IMR-90 (cell line): ENCODE results near the gene ANKRD55.

ENCODE experiments used
- BHLHE40 ChIP-seq: fragments of 150-350 bp; IDR thresholded peaks from 2 replicates; pipeline ENCODE4 v1.6.1; 2016; ENCODE audit warnings: mild to moderate bottlenecking, low read depth, low read length
- CEBPB ChIP-seq: IDR thresholded peaks from 2 replicates; pipeline ENCODE4 v1.6.1; 2012; ENCODE audit warnings: low read depth, low read length, improper control_type of control experiment
- MAZ ChIP-seq: IDR thresholded peaks from 2 replicates; pipeline ENCODE4 v1.6.1; 2012; ENCODE audit warnings: low read depth, mild to moderate bottlenecking, low read length, improper control_type of control experiment, moderate library complexity, borderline replicate concordance
- NFE2L2 ChIP-seq: fragments of 150-350 bp; IDR thresholded peaks from 2 replicates; pipeline ENCODE4 v1.6.1; 2016; ENCODE audit warnings: low read depth, mild to moderate bottlenecking, low read length
- POLR2A ChIP-seq: IDR thresholded peaks from 2 replicates; pipeline ENCODE4 v1.6.1; 2012; ENCODE audit warnings: mild to moderate bottlenecking, low read depth, low read length
- RAD21 ChIP-seq: IDR thresholded peaks from 2 replicates; pipeline ENCODE4 v1.6.1; 2012; ENCODE audit warnings: low read length, improper control_type of control experiment
- RFX5 ChIP-seq: IDR thresholded peaks from 2 replicates; pipeline ENCODE4 v1.8.0; 2012; ENCODE audit warnings: low read depth, mild to moderate bottlenecking, low read length, moderate library complexity
- TF ChIP-seq, protein P1 (sequence below): fragments of 150-350 bp; IDR thresholded peaks from 2 replicates; pipeline ENCODE4 v1.6.1; 2017; ENCODE audit warnings: mild to moderate bottlenecking, antibody characterized with exemption, low read length, low read depth
- TF ChIP-seq, protein P2 (sequence below): conservative IDR thresholded peaks from 2 replicates; pipeline ENCODE4 v1.5.1; 2012; ENCODE audit warnings: mild to moderate bottlenecking, low read depth, low read length, improper control_type of control experiment

DNA sequence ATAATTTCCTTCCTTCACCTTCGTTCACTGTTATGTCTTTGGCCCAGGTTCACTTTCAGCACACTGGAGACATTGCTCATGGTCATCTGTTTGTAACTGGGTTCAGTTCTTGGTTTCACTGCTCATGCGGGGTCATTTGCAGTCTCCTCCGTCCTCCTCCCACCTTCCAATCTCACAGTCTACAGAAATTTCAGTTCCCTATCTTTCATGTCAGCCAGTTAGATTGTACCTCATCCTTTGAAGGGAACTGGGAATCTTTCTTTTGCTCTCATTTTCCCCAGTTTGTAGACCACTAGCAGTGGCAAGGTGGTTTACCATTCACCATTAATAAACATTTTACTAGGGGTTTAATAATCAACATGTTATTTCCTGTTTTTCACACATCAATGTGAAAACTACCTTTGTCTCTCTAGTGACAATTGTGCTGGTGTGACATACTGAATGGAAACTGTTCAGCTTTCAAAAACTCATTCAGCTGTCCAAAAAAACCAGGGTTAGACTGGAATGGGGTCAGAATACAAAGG is 137.5 kb downstream of the ANKRD55 start:
- TF ChIP-seq, protein P1, sequence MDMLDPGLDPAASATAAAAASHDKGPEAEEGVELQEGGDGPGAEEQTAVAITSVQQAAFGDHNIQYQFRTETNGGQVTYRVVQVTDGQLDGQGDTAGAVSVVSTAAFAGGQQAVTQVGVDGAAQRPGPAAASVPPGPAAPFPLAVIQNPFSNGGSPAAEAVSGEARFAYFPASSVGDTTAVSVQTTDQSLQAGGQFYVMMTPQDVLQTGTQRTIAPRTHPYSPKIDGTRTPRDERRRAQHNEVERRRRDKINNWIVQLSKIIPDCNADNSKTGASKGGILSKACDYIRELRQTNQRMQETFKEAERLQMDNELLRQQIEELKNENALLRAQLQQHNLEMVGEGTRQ: no peak
- TF ChIP-seq MAZ (no peak), RAD21 (no peak), CEBPB (no peak), BHLHE40 (no peak), NFE2L2 (no peak), POLR2A (no peak), RFX5 (no peak)
- TF ChIP-seq, protein P2, sequence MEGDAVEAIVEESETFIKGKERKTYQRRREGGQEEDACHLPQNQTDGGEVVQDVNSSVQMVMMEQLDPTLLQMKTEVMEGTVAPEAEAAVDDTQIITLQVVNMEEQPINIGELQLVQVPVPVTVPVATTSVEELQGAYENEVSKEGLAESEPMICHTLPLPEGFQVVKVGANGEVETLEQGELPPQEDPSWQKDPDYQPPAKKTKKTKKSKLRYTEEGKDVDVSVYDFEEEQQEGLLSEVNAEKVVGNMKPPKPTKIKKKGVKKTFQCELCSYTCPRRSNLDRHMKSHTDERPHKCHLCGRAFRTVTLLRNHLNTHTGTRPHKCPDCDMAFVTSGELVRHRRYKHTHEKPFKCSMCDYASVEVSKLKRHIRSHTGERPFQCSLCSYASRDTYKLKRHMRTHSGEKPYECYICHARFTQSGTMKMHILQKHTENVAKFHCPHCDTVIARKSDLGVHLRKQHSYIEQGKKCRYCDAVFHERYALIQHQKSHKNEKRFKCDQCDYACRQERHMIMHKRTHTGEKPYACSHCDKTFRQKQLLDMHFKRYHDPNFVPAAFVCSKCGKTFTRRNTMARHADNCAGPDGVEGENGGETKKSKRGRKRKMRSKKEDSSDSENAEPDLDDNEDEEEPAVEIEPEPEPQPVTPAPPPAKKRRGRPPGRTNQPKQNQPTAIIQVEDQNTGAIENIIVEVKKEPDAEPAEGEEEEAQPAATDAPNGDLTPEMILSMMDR: no peak
